Stimulated activated CD4-positive, alpha-beta T cell treated with anti-CD3 and anti-CD28 coated beads, Interleukin-1b, Interleukin-23, amount 100 ng/mL, for 24 hours (primary cell): ENCODE data around the gene HIPK4.
"Not testable (repeated sequence)": the region's sequence is repeated elsewhere in the genome, so short reads cannot be mapped to it uniquely, and the experiment has no call there.

ENCODE experiments used
- DNase-seq, 4 experiments: peaks; one replicate each; pipeline ENCODE4 v3.0.0-alpha.2; 2020; ENCODE audit warnings: low read depth in 4 of 4, low spot score in 1 of 4

Gene HIPK4

DNA sequence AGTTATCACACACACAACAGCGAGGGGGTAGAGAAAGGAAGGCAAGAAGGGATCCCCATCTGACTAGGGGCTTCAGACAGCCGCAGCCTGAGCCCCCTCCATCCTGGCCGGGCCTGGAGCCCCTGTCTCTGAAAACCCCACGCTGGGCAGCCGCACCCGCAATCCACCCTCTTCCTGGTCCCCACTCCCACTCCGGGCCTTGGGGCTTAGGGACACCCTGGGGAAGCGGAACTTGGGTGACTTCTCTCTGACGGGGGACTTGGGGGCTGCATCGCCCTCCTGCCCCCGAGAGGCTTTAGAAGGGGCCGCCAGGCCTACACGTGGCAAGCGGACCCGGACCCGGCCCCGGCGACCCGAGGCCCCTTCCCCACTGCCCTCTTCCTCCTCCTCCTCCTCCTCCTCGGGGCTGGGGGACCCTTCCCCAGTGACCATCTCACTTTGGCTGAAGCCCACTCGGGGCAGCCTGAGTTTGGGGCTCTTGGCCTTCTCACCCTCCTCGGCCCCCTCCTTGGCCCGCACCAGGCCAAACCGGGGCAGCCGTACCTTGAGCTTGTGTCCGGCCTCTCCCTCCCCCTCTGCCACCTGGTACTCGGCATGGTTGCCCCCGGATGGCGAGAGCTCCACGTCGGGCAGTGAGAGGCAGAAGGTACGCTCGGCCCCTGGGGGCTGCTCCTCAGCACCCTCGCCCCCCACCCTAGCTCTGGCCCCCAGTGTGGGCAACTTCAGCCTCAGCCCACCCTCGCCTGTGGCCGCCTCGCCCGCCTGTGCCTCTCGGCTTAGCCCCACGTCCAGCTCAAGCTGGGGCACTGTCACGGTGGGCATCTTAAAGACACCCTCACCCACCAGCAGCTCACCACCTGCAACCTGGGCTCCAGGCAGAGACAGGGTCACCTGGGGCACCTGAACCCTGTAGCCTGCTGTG, 4.2 kb upstream of the HIPK4 start:
- DNase-seq = no peak

DNA sequence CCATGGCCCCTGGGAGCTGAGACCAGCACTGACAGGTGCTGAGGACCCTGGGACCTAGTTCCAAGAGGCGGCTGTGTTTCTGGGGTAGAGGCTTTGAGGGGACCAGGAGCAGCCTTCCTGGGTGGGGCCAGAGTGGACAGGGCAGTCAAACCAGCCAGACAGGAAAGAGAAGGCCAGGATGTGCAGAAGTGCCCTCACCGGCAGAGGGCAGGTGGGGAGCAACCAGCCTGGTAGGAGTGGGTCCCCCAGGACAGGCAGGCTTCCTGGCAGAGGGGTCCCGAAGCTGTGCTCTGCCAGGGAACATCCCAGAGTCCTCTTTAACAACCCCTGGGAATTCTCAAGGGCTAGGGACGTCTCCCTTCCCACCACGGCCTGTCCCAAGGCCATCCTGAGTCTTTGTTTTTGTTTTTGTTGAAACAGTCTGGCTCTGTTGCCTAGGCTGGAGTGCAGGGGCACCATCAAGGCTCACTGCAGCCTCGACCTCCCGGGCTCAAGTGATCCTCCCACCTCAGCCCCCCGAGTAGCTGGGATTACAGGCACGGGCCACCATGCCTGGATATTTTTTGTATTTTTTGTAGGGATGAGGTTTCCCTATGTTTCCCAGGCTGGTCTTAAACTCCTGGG, 3.0 kb upstream of the HIPK4 start:
- DNase-seq = no peak

DNA sequence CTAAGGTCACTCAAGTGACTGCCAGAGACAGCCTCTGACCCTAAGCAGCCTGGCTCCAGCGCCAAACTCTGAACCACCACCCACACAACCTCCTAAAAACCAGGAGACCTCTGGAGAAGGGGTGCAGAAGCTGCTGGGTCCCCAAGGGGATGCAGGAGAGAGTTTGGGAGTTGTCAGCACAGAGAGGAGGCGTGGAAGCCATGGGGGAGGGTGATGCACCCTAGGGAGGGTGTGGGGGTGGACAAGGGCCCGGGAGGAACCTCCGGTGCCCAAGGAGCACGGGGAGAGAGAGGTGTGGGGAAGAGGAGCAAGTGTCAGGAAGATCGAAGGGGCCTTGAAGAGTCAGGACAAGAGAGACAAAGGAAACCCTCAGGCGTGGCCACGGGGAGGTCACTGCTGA, 2.1 kb upstream of the HIPK4 start:
- DNase-seq = no peak

GRCh38 chr19:40389404-40390083, 437 bp downstream of the HIPK4 start:
- no peak for DNase-seq

DNA sequence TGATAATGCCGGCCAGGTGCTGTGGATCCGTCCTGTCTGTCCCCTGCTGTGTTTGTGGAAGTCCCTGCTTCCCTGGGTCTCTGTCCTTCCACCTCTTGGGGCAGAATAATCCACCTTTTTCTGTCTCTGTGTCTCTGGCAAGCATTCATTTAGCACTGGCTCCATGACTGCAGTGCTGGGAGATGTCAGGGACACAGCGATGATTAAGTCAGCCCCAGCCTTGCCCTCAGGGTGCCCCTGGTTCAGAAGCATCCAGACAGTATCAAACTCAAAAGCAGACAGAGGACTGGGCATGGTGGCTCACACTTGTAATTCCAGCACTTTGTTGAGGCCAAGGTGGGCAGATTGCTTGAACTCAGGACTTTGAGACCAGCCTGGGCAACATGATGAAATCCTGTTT, 1.5 kb downstream of the HIPK4 start:
- no peak for DNase-seq

GRCh38 chr19:40387155-40387554, 2.8 kb downstream of the HIPK4 start:
- DNase-seq = no peak

DNA sequence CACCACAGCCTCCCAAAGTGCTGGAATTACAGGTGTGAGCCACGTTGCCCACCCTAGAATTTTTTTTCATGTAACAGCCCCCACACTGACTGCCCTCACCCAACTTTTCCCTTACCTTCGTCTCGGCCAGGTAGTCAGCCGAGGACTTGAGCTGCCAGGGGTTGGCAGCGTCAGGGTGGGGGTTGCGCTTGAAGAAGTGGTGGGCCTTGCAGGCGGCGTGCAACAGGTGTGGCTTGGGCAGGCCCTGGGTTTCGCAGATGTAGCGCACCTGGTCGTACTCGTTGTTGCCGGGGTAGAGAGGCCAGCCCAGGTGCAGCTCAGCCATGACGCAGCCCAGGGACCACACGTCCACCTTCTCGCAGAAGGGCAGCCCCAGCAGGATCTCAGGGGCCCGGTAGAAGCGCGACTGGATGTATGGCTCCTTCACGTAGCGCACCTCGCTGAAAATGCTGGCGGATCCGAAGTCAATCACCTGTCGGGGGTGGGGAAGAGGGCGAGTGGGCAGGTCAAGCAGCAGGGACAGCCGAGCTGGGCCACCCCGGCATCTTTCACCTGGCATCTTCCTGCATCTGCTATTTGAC, 6.2 kb downstream of the HIPK4 start:
- no peak for DNase-seq

DNA sequence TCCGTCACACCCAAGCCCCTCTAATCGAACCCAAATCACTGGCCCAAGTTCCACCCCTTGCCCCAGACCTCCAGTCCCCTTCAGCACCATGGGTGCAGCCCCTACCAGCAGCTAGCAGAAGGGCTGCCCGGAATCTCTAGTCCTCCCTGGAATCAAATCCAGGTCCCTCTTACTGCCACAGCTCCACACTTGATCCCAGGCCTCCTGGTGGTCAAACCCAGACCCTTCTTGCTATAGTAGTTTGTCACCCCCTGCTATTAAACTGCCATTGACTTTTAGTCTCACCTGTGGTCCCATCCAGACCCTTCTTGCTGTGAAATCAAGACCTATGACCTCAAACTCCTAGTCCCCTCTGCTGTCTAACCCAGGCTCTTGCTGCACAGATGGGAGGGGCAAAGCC, 8.7 kb downstream of the HIPK4 start:
- DNase-seq = no peak

DNA sequence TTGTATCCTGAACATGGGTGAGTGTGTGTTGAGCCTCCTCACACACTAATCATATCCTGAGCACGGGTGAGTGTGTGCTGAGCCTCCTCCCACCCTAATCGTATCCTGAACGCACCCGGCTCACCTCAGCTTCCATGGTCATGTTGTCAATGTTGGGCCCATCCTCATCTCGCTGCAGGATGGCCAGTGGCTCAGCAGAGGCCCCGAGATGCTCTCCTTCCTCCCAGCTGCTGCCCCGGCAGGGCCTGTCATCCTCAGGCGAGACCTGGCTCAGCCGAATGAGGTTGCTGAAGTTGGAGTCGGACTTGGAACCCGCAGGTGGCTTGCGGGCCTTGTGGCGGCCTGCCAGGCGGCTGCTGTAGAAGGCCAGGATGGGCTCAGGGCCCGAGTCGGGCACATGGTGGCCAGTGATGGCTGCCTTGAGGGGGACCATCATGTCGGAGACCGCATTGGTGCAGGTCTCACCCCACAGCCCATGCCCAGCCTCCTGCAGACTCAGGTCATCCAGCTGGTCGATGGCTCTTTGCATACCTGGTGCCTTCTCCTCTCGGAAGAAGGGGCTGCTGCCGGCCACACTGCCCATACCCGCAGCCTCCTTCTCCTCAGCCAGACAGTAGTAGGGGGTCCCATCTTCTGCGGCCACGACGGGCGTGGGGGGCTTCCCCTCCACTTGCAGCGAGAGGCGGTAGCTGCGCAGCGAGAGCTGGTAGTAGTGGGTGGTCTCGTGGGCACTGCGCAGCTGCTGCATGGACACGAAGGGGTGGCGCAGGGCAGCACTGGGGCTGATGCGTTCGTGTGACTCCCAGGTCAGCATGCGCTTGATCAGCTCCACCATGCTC, 9.6 kb downstream of the HIPK4 start:
- DNase-seq = no peak

DNA sequence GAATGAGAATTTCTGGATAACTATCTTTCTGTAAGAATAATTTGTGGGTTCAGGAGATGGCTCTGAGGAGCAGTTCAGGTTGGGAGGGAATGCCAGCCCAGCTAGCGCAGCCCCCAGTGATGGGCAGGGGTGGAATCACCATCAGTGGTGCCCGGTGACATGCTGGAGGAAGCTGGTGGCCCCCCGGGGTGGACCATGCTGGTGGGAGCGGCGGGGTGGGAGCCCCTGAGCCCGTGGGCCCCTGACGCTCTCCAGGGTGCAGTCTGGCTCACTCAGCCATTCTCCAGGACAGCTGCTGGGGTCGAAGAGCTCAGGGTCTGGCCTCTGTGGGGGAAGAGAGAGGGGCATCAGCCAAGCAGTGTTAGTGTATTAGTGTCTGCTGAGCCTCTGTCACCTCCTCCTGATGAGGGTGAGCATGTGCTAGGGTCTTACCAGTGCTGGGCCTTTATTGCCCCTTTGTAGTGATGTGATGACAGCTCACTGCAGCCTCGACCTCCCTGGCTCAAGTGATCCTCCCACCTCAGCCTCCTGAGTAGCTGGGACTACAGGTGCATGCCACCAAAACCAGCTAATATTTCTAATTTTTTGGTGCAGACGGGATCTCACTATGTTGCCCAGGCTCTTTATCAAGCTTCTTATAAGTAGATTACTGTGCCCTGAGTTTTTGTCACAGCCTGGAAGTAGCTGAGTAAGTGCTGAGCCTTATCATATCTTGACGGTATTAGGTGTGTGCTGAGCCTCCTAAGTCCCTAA, 10.4 kb downstream of the HIPK4 start:
- no peak for DNase-seq

GRCh38 chr19:40378509-40378908, 11.5 kb downstream of the HIPK4 start:
- no peak for DNase-seq

- DNase-seq = no peak
Observed at GRCh38 chr19:40377876-40378385, 12.1 kb downstream of the HIPK4 start.

- no peak for DNase-seq
Observed at GRCh38 chr19:40376286-40376862, 13.6 kb downstream of the HIPK4 start.

GRCh38 chr19:40374084-40374483, 15.9 kb downstream of the HIPK4 start:
- DNase-seq = no peak

GRCh38 chr19:40371802-40372122, 18.2 kb downstream of the HIPK4 start:
- DNase-seq = no peak

DNA sequence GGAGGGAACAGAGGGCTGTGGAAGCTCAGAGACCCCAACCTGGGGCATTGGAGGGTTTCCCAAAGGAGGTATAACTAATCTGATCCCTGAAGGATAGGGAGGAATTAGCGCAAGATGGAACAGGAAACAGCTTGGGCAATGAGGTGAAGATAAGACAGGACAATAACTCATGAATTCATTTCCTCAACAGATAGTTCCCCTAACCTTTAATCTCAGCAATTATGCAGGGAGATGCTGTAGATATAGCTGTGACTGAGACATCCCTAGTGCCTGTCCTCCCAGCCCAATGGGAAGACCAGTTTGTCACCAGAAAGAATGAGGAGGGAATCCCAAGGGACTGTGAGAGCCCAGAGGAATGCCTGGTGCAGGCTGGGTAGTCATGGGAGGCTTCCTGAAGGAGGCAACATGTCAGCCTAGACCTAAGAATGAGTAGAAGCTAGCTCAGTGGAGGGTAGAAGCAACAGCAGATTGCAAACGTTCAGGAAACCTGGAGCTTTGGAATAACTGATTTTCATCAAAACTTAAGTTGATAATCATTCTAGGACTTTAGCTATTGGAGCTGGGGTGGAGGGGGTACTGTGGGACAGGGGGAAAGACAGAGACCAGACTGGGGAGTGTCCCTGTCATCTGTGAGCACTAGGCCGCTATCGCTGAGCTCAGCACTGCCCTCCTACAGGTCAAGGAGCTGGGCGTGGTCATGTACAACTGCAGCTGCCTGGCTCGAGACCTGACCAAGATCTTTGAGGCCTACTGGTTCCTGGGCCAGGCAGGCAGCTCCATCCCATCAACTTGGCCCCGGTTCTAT, 18.8 kb downstream of the HIPK4 start:
- no peak for DNase-seq

- DNase-seq = not testable (repeated sequence)
Observed at GRCh38 chr19:40370253-40370652, 19.7 kb downstream of the HIPK4 start.

GRCh38 chr19:40369797-40370196, 20.2 kb downstream of the HIPK4 start:
- DNase-seq = no peak
